T follicular helper cell (primary cell): ENCODE measurements around the gene CAPRIN1.

Experiments
- DNase-seq: peaks from one replicate; pipeline ENCODE4 v3.0.0-alpha.2; 2020; ENCODE audit warnings: low read depth
- total RNA-seq, 2 experiments: gene quantifications; one replicate each; lab custom pipeline; 2026; lab: John Stamatoyannopoulos, UW

The CAPRIN1 gene, protein sequence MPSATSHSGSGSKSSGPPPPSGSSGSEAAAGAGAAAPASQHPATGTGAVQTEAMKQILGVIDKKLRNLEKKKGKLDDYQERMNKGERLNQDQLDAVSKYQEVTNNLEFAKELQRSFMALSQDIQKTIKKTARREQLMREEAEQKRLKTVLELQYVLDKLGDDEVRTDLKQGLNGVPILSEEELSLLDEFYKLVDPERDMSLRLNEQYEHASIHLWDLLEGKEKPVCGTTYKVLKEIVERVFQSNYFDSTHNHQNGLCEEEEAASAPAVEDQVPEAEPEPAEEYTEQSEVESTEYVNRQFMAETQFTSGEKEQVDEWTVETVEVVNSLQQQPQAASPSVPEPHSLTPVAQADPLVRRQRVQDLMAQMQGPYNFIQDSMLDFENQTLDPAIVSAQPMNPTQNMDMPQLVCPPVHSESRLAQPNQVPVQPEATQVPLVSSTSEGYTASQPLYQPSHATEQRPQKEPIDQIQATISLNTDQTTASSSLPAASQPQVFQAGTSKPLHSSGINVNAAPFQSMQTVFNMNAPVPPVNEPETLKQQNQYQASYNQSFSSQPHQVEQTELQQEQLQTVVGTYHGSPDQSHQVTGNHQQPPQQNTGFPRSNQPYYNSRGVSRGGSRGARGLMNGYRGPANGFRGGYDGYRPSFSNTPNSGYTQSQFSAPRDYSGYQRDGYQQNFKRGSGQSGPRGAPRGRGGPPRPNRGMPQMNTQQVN
- total RNA-seq = 281 to 534 reads per million in 2 experiments

DNA sequence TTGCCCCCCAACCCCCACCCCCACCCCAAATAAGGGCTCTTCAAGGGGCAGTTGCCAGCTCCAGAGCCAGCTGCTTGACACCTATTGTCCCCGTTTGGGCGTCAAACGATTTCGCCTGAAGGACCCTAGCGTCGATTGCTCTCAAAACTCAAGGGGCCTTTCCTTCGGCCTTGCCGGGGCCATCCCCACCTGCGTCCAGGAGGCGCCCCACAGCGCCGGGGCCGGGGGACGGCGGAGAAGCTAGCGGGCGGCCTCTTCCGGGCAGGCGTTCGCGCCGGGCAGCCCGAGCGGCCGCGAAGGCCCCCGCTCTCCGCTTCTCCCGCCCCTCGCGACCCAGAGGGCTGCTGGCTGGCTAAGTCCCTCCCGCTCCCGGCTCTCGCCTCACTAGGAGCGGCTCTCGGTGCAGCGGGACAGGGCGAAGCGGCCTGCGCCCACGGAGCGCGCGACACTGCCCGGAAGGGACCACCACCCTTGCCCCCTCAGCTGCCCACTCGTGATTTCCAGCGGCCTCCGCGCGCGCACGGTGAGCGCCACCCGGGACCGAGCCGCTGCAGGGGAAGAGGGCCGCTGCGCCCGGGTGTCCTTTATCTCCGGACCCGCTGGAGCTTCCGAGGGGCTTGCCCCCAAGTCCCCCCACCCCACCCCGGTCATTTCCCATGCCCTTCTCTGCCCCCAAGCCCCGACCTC, at the start of gene CAPRIN1:
TSS of gene CAPRIN1 (plus strand) at position 383 of the 687 bp plus-strand sequence. CDS start 690 bp downstream, outside the sequence.
- peak; percentile 77 for DNase-seq

DNA sequence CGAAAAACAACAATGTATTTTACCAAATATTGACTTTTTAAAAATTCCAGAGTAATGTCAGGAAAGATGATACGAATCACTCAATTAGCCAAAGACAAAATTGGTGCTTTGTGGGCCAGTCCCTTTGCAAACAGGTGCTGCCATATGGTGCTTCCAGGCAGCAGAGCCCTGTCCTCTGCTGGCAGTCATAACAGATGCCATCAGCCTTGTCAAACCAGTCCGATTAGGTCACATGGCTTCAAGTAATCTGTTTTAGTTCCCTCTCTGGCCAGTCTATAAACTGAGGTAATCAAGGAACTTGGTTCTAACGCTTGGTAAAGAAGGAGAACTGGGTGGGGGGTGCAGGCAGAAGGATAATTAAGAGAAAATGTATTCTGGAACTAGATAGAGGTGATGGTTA, 49.1 kb upstream of the CAPRIN1 start:
- DNase-seq = no peak

DNA sequence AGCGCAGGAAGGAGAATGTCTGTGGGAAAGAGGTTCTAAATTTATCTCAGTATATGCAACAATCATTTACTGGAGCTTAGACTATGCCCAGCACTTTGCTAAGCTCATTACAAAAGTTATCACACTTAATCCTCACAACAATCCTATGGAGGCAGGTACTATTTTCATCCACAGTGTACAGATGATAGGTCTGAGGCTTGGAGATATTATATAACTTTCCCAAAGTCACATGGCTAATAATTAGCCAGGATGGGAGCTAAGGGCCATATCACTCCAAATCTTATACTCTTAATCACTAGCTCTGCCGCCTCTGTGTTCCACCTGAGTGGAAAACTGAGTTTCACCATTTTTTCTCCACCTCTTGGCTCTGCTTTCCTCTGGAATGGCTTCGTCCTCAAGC, 47.3 kb upstream of the CAPRIN1 start:
- DNase-seq = no peak

DNA sequence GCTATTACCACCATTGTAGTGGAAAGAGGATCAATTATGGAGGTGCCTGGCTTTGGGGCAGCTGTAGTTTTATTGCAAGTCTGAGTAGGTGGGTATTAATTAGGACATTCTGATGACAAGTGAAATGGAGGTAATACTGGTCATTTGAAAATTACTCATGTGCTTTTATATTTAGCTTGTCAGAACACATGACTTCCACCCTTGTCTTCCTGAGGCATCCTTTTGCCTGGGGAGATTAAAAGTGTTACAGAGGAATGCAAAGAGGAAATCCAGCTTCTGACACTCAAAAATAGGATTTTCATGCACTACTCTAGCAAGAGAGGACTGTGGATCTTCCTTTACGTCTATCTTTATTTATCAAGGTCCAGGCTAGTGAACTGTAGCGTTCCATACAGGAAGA, 44.7 kb upstream of the CAPRIN1 start:
- DNase-seq = no peak

DNA sequence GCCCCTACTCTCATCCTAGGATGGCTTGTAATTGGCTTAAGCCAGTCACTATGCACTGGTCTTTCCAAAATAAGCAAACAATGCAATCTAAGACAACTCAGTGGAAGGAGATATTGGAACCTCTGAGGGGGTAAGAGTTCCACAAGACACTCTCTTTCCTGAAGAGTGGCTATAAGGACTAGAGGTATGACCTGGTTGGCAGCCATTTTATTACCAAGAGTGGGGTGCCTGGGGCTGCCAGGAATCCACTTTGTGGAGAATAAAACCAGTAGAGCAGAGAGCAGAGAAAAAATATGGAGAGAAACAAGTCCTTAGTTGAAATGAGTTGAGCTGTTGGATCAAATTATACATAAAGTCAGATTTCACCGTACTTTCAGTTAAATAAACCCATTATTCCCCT, 38.8 kb upstream of the CAPRIN1 start:
- no peak for DNase-seq

DNA sequence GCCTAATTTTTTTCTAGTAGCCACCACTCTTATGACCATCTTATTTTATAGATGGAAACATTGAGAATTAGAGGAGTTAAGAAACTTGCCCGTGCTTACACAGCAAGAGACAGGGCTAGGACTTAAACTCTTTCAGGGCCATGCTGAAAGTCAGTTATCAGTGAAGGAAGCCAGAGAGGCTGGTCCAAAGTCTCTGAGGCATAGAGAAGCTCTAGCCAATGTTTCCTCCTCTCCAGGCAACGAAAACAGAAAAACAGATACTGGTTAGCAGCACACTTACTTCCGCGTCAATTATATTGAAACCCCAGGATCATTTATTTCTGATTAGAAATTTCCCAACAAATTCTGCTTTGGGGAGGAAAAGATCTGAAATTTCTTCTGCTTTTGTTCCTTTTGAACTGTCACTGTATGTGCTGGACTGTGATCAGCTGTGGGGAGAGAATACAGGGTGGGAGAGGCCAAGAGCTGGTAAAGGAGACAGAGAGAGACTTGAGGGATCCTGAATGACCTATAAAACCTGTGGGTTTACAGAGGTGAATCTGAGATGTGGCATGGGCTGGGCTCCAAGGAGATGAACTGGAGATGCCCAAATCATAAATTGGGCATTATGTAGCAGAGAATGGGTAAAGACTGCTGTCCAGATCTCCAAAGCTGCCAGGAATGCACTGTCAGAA, 37.5 kb upstream of the CAPRIN1 start:
- DNase-seq = no peak

DNA sequence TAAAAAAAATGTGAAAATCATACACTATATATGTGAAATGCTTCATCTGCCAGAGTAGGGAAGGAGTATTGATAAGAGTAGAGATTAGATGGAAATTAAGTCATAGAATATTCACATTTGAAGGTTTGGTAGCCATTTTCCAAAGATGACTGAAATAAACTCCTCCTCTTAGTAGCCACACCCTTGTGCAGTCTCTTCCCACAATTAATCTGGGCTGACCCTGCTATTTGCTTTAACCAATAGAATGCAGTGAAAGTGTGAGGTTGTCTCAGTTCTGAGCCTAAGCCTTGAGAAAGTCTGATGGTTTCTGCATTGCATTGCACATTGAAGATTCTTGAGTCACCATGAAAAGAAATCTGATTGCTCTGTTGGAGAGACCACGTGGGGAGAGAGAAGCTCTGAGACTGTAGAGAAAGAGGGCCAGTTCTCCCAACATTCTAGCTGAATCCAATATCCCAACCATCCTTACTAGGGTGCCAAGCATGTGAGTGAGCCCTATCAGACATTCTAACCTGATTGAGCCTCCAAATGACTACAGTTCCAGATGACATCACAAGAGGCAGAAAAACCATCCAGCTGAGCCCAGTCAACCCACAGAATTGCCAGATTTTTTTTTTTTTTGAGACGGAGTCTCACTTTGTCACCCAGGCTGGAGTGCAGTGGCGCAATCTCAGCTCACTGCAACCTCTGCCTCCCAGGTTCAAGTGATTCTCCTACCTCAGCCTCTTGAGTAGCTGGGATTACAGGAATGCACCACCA, 29.4 kb upstream of the CAPRIN1 start:
- no peak for DNase-seq

DNA sequence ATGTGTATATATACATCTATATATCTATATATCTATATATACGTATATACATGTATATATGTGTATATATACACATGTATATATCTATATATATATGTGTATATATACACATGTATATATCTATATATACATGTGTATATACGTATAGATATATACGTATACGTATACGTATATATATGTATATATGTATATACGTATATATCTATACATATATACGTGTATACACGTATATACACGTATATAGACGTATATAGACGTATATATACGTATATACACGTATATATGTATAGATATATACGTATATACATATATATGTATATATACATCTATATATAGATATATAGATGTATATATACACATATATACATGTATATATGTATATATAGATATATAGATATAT, 25.1 kb upstream of the CAPRIN1 start:
- no peak for DNase-seq

DNA sequence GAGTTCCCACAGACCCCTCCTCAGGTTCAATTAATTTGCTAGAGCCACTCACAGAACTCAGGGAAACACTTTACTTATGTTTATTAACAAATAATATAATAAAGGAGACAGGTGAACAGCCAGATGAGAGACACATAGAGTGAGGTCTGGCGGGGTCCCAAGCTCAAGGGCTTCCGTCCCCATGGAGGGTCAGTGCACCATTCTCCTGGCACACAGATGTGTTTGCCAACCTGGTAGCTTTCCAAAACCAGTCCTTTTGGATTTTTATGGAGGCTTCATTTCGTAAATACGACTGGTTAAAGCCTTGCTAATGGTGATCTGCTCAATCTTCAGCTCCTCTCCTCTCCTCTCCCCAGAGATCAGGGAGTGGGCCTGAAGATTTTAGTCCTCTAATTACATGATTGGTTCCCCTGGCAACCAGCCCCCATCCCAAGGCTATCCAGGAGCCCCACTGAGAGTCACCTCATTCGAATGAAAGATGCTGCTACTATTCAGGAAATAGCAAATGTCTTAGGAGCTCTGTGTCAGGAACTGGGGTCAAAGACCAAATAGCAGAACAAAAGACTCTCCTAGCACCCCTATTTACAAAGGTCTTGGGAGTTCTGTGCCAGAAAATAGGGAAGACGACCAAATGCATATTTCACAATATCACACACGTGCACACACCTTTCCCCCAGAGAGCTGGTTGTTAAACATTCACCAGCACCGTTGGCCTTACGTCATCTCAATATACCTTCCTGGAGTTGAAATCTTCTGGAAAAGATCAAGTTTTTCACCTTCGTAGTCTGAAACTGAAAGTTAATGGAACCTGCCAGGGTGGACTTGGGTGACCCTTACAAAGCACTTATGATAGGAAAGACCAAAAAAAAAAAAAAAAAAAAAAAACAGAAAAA, 23.8 kb upstream of the CAPRIN1 start:
- no peak for DNase-seq

DNA sequence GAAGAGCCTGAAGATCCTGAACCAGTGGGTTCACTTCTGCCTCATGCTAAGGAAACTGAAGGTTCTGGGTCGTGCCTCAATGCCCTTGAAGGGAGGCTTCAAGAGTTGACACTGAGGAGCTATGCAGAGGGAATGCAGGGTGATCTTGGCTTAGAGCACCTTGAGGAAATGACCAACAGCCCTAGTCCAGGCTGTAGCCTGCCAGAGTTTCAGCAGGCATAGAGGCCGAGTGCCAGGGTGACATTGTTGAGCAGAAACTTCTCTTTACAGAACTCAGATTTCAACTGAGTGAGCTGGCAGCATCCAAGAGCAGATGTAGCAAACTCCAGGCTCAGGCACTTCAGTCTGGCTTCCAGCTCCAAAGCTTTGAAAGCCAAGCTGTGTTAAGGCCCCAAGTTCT, 23.1 kb upstream of the CAPRIN1 start:
- DNase-seq = no peak

DNA sequence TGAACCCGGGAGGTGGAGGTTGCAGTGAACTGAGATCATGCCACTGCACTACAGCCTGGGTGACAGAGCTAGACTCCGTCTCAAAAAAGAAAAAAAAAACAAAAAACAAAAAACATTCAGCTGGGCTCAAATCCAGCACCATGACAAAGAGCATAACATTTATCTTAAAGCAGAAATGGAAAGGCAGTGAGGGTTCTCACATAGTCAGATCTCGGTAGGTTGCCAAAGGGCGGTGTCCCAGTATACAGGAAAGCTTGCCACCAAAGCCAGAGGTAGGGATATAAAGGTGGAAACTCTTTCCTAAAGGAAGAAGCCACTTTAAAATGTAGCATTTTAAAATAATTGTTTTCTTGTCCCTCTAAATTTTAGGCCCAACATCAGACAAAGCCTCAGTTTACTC, 22.4 kb upstream of the CAPRIN1 start:
- no peak for DNase-seq

DNA sequence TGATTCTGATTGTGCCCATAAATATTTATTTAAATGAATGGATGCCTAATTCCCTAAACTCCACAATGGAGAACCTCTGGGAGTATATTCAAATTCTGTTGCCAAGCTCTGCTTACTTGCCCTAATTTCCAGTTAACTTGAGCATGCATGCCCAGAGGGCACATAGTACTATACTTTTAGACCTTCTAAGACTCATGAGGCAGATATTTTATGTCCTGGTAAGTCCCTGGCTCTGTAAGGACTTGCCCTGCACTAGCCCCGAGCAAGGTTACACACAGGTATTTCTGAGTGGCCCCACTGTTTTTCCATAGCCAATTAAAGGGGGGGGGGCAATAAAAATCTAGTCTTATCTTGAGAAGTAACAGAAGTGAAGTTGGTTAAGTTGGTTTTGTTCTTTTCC, 21.1 kb upstream of the CAPRIN1 start:
- DNase-seq = no peak

DNA sequence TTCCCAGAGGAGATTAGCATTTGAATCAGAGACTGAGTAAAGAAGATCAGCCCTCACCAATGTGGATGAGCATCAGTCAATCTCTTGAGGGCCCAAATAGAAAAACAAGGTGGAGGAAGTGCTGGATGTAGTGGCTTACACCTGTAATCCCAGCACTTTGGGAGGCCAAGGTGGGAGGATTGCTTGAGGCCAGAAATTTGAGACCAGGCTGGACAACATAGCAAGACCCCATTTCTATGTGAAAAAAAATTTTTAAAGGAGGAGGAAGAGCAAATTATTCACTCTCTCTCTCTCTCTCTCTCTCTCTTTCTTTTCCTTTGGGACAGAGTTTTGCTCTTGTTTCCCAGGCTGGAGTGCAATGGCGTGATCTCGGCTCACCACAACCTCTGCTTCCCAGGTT, 18.1 kb upstream of the CAPRIN1 start:
- DNase-seq = no peak

DNA sequence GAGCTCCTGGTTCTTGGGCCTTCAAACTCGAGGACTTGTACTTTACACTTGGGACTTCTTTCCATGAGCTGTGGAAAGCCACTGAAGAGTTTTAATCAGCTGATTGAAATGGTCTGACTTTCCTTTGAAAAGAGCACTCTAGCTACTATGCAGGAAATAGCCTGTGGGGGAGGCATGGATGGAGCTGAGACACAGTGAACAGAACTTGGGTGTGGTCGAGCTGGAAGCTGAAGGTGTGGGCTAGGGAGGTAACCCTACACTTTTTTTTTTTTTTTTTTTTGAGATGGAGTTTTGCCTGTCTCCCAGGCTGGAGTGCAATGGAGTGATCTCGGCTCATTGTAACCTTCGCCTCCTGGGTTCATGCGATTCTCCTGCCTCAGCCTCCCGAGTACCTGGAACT, 17.5 kb upstream of the CAPRIN1 start:
- DNase-seq = no peak

DNA sequence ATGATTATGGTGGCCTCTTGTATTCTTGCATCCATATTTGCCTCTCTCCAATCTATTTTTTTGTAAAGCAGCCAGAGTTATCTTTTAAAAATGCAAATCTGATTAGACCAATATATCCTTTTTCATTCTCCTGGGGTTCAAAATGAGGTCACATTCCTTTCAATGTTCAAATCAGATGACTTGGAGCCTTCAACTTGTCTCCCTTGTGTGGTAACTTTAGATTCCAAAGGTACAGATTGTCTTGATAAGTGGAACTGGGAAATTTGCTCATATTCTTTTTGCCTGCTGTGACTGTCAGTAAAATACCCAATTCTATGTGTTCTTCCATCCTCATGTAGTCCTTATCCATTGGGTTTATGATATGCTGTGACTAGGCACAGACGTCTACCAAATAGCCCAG, 15.1 kb upstream of the CAPRIN1 start:
- DNase-seq = no peak

DNA sequence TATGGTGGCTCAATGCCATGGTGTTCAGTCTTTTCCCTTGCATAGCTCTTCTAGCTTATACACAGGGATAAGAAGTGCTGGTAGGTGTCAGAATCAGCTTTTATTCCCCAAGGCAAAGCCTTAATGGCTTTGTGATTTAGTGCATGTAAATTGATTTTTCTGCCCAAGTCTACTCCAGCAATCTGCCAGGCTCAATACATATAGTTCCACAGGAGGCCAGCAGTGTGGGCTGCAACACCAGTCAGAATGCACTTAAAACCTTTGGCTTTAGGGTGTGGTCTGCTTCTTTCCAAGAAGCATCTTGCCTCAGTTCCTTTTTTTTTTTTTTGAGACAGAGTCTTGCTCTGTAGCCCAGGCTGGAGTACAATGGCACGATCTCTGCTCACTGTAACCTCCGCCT, 14.5 kb upstream of the CAPRIN1 start:
- DNase-seq = no peak

DNA sequence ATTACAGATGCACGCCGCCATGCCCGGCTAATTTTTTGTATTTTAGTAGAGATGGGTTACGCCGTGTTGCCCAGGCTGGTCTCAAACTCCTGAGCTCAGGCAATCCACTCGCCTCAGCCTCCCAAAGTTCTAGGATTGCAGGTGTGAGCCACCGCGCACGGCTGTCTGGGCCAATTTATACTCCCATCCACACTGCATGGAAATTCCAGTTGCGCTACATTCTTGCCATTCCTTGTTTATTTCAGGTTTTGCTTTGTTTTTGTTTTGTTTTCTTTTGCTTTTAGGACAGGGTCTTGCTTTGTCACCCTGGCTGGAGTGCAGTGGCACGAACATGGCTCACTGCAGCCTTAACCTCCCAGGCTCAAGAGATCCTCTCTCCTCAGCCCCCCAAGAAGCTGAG, 11.0 kb upstream of the CAPRIN1 start:
- DNase-seq = no peak

DNA sequence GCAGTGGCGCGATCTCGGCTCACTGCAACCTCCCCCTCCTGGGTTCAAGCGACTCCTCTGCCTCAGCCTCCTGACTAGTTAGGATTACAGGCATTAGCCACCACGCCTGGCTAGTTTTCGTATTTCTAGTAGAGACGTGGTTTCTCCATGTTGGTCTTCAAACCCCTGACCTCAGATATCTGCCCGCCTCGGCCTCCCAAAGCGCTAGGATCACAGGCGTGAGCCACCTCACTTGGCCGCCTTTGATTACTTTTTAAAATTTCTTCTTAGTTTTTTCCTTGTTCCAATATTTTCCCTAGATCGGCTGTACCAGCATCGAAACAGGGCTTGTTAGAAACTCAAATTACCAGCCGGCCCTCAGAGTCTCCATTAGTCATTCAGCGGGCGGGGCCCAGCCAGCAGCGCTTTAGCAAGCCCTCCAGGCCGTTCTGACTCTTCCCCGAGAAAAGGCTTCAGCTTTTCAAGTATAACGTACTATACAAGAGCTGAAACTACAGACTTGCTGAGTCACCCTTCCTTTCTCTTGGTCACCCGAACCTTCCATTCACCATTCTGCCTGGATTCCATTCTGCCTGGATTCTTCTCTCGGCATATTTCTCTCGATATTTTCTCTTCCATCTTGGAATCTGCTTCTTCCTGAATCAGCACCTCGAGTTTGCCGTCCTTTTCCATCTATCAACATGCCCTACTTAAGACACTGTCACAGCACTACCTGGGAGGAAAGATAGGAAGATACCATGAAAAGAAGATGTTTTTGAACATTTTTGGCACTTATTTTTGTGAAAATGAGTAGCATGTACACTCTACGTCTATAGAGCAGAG, 6.7 kb upstream of the CAPRIN1 start:
- no peak for DNase-seq

DNA sequence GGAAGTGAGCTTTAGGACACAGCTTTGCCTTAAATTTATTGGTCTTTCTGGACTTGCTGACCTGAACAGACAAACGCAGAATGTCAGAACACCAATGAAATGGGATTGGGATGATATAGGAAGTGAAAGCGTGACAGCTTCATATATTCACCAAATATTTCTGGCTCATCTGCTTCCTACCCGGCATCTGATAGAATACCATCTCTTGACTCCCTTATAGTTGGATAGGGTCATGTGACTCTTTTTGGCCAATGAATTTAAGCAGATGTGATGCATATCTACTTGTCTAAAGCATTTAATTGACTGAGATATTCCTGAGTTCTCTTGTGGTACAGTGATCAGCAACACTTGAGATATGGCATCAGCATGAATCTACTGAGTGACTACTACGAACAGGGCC, 2.5 kb upstream of the CAPRIN1 start:
- DNase-seq = no peak
